H54 (cell line): ENCODE results near the gene FRMD4A.
"Not testable (repeated sequence)": the region's sequence is repeated elsewhere in the genome, so short reads cannot be mapped to it uniquely, and the experiment has no call there.

Source experiments
- DNase-seq: peaks from one replicate; pipeline ENCODE4 v3.0.0; 2011; ENCODE audit warnings: low spot score, mixed read lengths; ENCODE audit not compliant: insufficient read length
- FAIRE-seq: peaks from 3 replicates; lab custom pipeline; 2011; peaks lifted over from hg19 to GRCh38; lab: Jason Lieb, UNC
- POLR2A ChIP-seq: IDR thresholded peaks from 2 replicates; pipeline ENCODE4 v1.6.1; 2011; ENCODE audit warnings: low read depth, mild to moderate bottlenecking, low read length

The FRMD4A gene

GRCh38 chr10:14072541-14072940 lies 258.2 kb downstream of the FRMD4A start:
- TF ChIP-seq POLR2A, result no peak
- FAIRE-seq (no peak), DNase-seq (no peak)

GRCh38 chr10:14071956-14072355 lies 258.8 kb downstream of the FRMD4A start:
- DNase-seq (no peak), FAIRE-seq (no peak)
- no peak for TF ChIP-seq POLR2A

GRCh38 chr10:14068601-14069250 lies 262.0 kb downstream of the FRMD4A start:
- DNase-seq, result no peak
- FAIRE-seq, result no peak
- no peak for TF ChIP-seq POLR2A

- DNase-seq, FAIRE-seq: not testable (repeated sequence)
Measured at GRCh38 chr10:14067638-14068037, 263.1 kb downstream of the FRMD4A start.

GRCh38 chr10:14066106-14066505 lies 264.6 kb downstream of the FRMD4A start:
- DNase-seq (no peak), FAIRE-seq (no peak)
- no peak for TF ChIP-seq POLR2A

- no peak for TF ChIP-seq POLR2A
Measured at GRCh38 chr10:14063531-14064285, 267.0 kb downstream of the FRMD4A start.

GRCh38 chr10:14062528-14063260 lies 268.0 kb downstream of the FRMD4A start:
- no peak for FAIRE-seq

More at GRCh38 chr10:14063531-14064285, 267.0 kb downstream of the FRMD4A start:
- FAIRE-seq (no peak), DNase-seq (no peak)

GRCh38 chr10:14060320-14061070 lies 270.2 kb downstream of the FRMD4A start:
- DNase-seq, result no peak
- no peak for FAIRE-seq
- no peak for TF ChIP-seq POLR2A

More at GRCh38 chr10:14062528-14063260, 268.0 kb downstream of the FRMD4A start:
- DNase-seq, result no peak
- TF ChIP-seq POLR2A, result no peak

GRCh38 chr10:14056610-14057332 lies 274.0 kb downstream of the FRMD4A start:
- no peak for FAIRE-seq
- no peak for TF ChIP-seq POLR2A
- no peak for DNase-seq

- DNase-seq, result no peak
- FAIRE-seq, result no peak
- no peak for TF ChIP-seq POLR2A
Measured at GRCh38 chr10:14052931-14053330, 277.8 kb downstream of the FRMD4A start.

GRCh38 chr10:14050598-14050997 lies 280.1 kb downstream of the FRMD4A start:
- no peak for TF ChIP-seq POLR2A
- FAIRE-seq, result no peak
- DNase-seq, result no peak

GRCh38 chr10:14048930-14049613 lies 281.7 kb downstream of the FRMD4A start:
- FAIRE-seq (no peak), DNase-seq (no peak)
- no peak for TF ChIP-seq POLR2A
